ENCODE data around the gene MYH15. TPM values are rescaled to one million over a fixed set of nuclear protein-coding genes. Genes with fewer than 3 reads are reported as not detected.
A peak's percentile ranks its signal among the peaks of the same experiment; 100 is the strongest.

Gene MYH15
- total and polyA plus RNA-seq, 2 of the 8 experiments (the other 6 are each of a cell fraction or from before 2014, with no cell fraction given): under 0.01 TPM; not detected in 1

DNA sequence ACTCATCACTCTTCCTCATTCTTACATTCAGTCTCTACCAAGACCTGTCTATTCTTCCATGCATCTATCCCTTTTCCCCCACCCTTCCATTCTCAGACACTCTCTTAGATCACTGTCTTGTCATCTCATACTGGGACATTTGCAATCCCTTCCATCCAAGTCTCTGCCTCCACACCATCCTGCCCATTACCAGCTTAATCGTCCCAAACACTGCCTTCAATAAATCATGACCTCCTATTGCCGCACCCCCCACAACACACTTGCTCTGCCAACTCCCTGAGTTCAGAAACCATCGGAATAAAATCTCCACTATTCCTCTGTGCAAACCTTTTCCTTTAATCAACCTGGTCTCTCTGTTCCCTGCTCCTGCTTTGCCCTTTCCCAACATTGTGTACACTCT lies 18.9 kb downstream of the MYH15 start:
- Histone ChIP-seq H3K27me3 (replicated peaks in 1 of 4; ENCODE audit: control insufficient read depth in 3 of 4, extremely low read depth in 1 of 4, insufficient read depth in 3 of 4, low read length in 3 of 4) (no peaks in the 10 kb centered on the region), H4K20me1 (replicated peaks in 1 of 2; ENCODE audit: control insufficient read depth in 1 of 2, insufficient read depth in 2 of 2, low read length in 2 of 2) (no peaks in the 10 kb centered on the region), H2BK15ac (ENCODE audit: low read length) (no peak overlapping the region), H3K4me3 (ENCODE audit: extremely low read depth in 1 of 4, insufficient read depth in 2 of 4, low read depth in 3 of 4, low read length in 4 of 4) (no peak overlapping the region), H3K9me3 (ENCODE audit: insufficient read depth in 2 of 2, low read depth in 1 of 2, low read length in 1 of 2) (no peaks in the 10 kb centered on the region), H3K36me3 (ENCODE audit: control insufficient read depth in 2 of 4, insufficient read depth in 4 of 4, low read length in 3 of 4) (no peaks in the 10 kb centered on the region), H3K4me1 (replicated peaks in 1 of 4; ENCODE audit: control insufficient read depth in 3 of 4, insufficient read depth in 4 of 4, low read length in 3 of 4) (peaks cover 0 to 3% (median 2%) of the 10 kb centered on the region in 4 experiments; a peak in 2 of 7 replicates), H2AFZ (ENCODE audit: low read length) (no peak overlapping the region), H3K4me2 (ENCODE audit: insufficient read depth in 1 of 2, low read depth in 2 of 2, low read length in 2 of 2) (no peak overlapping the region), H3K14ac (ENCODE audit: insufficient read length) (no peak overlapping the region), H3K79me1 (ENCODE audit: low read depth, low read length) (no peaks in the 10 kb centered on the region), H3K79me2 (ENCODE audit: control insufficient read depth in 1 of 2, insufficient read depth in 2 of 2, low read length in 2 of 2) (no peaks in the 10 kb centered on the region), H2BK5ac (ENCODE audit: low read depth, low read length) (no peak overlapping the region), H2AK5ac (ENCODE audit: low read depth, low read length) (no peak overlapping the region), H3K9ac (replicated peaks in 1 of 4; ENCODE audit: extremely low read depth in 1 of 4, low read depth in 3 of 4, low read length in 3 of 4) (no peak overlapping the region), H4K91ac (replicated peaks; ENCODE audit: insufficient read length, low read length) (no peak overlapping the region), H2BK120ac (replicated peaks; ENCODE audit: low read depth, low read length) (no peak overlapping the region), H3K23ac (ENCODE audit: insufficient read length) (no peak overlapping the region), H4K8ac (ENCODE audit: extremely low read depth, insufficient read depth, low read length) (no peak overlapping the region), H3K4ac (replicated peaks; ENCODE audit: insufficient read length, low read depth, low read length) (no peak overlapping the region), H4K5ac (ENCODE audit: insufficient read length, low read depth, low read length) (no peak overlapping the region), H2BK20ac (ENCODE audit: low read length) (0 out of 2 replicates have a peak overlapping the region, but pooled peaks have one; percentile 6), H3K18ac (ENCODE audit: extremely low read depth, low read length) (no peak overlapping the region), H3K56ac (replicated peaks; ENCODE audit: insufficient read length, low read depth, low read length) (no peak overlapping the region), H3K27ac (ENCODE audit: low read depth, low read length) (no peak overlapping the region), H3K23me2 (ENCODE audit: low read depth, low read length) (no peaks in the 10 kb centered on the region), H2BK12ac (ENCODE audit: low read depth, low read length) (no peak overlapping the region)
- FAIRE-seq (no peak), DNase-seq (ENCODE audit: low read depth in 1 of 2, low spot score in 2 of 2) (no peak)
- CTCF ChIA-PET (ENCODE audit: partially characterized antibody): interaction anchor here (0.6 to 7.6 kb wide), 9 partner anchors 8 to 424 kb away, joined by 3 to 91 read pairs (median 5); no protein-coding TSS in a partner anchor
- POLR2A ChIA-PET (ENCODE audit: partially characterized antibody): no interaction called here
- WGBS, 2 experiments (ENCODE audit: extremely low coverage in 1 of 2, insufficient coverage in 1 of 2, insufficient read length in 1 of 2, insufficient replicate concordance in 2 of 2, low coverage in 1 of 2, low lambda C conversion rate in 2 of 2, missing lambda C conversion rate in 1 of 2): 88% methylated on average over 3 of the region's 3 CpGs; no CpG with 5 or more reads in 1 of the 2 experiments
- TF ChIP-seq, protein P1, sequence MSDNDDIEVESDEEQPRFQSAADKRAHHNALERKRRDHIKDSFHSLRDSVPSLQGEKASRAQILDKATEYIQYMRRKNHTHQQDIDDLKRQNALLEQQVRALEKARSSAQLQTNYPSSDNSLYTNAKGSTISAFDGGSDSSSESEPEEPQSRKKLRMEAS (IDR thresholded peaks at IDR 0.05): no peak
- TF ChIP-seq BACH1 (IDR thresholded peaks at IDR 0.05; ENCODE audit: low read length) (no peak), CBX8 (IDR thresholded peaks at IDR 0.05; ENCODE audit: borderline replicate concordance, low read depth, low read length) (no peak), SRF (IDR thresholded peaks at IDR 0.05; ENCODE audit: low read depth, low read length) (no peak), NANOG (IDR thresholded peaks at IDR 0.05; ENCODE audit: insufficient read depth, low read depth, low read length, poor library complexity, severe bottlenecking) (no peak), RNF2 (IDR thresholded peaks at IDR 0.05; ENCODE audit: borderline replicate concordance, low read depth, low read length, missing control alignments, poor library complexity, severe bottlenecking) (no peak), CEBPB (IDR thresholded peaks at IDR 0.05; ENCODE audit: low read depth, low read length) (no peak), SIX5 (IDR thresholded peaks at IDR 0.05; ENCODE audit: low read depth, low read length) (no peak)
- TF ChIP-seq, protein P2, sequence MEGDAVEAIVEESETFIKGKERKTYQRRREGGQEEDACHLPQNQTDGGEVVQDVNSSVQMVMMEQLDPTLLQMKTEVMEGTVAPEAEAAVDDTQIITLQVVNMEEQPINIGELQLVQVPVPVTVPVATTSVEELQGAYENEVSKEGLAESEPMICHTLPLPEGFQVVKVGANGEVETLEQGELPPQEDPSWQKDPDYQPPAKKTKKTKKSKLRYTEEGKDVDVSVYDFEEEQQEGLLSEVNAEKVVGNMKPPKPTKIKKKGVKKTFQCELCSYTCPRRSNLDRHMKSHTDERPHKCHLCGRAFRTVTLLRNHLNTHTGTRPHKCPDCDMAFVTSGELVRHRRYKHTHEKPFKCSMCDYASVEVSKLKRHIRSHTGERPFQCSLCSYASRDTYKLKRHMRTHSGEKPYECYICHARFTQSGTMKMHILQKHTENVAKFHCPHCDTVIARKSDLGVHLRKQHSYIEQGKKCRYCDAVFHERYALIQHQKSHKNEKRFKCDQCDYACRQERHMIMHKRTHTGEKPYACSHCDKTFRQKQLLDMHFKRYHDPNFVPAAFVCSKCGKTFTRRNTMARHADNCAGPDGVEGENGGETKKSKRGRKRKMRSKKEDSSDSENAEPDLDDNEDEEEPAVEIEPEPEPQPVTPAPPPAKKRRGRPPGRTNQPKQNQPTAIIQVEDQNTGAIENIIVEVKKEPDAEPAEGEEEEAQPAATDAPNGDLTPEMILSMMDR (IDR thresholded peaks at IDR 0.05; ENCODE audit: control extremely low read depth in 1 of 3, insufficient read depth in 1 of 3, low read depth in 1 of 3, low read length in 3 of 3): no peak
